Activated T-helper 1 cell treated with Interleukin-2 at 50 U/mL for 16 hours (primary cell): Measurements from ENCODE around the gene NCOA4.
"Not testable (repeated sequence)": the region's sequence is repeated elsewhere in the genome, so short reads cannot be mapped to it uniquely, and the experiment has no call there.

Experiments
- DNase-seq: peaks from one replicate; pipeline ENCODE4 v3.0.0-alpha.2; 2020; ENCODE audit warnings: low read depth

The NCOA4 gene

GRCh38 chr10:46030091-46030937 lies at the start of gene NCOA4:
Gene NCOA4 (minus strand): TSS chr10:46030623. CDS start chr10:46016680, 13,943 bp downstream.
- DNase-seq, result peak; percentile 92

GRCh38 chr10:46079831-46080585 lies 49.6 kb upstream of the NCOA4 start:
- DNase-seq, result no peak

DNA sequence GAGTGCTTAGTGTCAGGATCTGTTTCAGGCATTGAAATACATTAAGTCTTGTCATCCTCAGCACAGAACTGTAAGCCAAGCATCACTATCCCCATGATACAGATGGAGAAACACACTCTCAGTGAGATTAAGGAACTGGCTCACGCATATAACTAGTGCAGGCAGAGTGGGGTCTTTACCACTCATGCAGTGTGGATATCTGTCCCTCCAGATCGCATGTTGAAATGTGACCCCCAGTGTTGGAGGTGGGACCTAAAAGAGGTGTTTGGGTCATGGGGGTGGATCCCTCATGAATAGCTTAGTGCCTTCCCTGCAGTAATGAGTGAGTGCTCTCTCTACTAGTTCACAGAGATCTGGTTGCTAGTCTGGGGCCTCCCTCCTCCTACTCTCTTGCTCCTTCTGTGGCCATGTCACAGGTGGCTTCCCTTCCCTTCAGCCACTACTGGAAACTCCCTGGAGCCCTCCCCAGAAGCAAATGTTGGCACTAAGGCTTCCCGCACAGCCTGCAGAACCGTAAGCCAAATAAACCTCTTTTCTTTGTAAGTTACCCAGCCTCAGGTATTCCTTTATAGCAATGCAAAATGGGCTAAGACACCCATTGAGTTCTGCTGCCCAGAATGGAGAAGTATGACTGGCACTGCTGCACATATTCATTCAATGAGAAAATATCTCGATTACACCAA lies 47.4 kb upstream of the NCOA4 start:
- no peak for DNase-seq

DNA sequence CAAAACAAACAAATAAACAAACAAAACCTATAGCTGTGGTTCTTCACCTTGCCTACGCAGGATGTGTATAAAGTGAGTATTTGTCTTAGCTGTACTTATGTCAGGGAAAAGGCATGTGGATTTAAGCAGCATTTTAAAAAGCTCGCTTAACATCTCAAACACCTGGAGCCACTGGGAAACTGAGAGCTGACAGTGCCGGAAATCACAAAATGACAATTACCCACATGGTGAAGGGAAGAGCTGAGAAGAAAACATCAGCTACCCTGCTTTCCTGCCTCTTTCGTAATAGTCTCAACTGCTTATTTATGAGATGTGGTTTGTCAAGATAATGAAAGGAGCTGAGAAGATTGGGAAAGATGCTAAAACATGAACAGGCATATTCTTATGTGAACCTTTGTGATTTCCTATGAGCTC lies 46.7 kb upstream of the NCOA4 start:
- no peak for DNase-seq

GRCh38 chr10:46075869-46076268 lies 45.4 kb upstream of the NCOA4 start:
- no peak for DNase-seq

DNA sequence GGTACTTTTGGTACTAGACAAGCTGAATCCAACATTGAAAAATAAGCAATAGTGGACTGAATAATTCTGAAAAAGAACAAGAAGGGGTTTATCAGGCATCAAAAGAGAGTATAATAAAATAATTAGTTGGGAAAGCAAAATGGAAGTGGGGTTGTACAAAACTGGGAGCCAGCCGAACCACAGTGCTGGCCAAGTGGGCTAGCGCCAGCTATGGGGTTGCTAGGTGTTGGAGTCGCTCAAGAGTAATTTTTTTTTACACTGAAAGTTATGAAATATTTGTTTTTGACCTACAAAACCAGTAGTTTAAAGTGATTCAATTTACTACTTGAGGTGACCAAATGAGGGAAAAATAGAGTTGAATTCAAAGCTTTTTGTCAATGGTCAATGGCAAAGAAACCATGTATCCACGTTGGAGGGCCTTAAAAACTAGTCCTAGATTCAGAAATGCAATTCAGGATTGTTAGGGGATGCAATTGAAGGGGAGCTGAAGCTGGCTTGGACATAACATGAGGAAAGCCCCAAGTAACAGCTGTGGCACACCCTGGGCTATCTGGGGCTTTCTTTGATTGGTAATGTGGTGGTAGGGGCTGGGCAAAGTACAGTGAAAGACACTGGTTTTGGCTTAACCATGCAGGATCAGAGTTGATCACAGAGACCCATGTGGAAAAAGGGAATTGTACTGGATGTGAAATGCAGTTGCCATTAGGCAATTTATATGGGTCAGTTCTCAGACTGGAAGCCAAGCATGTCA lies 43.9 kb upstream of the NCOA4 start:
- no peak for DNase-seq

DNA sequence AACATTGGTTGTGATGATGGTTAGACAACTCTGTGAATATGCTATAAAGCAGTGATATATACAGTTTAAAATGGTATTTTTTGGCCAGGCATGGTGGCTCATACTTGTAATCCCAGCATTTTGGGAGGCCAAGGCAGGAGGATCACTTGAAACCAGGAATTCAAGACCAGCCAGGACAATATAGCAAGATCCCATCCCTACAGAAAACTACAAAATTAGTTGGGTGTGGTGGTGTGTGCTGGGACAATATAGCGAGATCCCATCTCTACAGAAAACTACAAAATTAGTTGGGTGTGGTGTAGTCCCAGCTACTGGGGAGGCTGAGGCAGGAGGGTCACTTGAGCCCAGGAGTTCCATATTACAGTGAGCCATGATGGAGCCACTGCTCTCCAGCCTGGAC lies 43.1 kb upstream of the NCOA4 start:
- DNase-seq, result no peak

GRCh38 chr10:46070749-46071148 lies 40.3 kb upstream of the NCOA4 start:
- no peak for DNase-seq

DNA sequence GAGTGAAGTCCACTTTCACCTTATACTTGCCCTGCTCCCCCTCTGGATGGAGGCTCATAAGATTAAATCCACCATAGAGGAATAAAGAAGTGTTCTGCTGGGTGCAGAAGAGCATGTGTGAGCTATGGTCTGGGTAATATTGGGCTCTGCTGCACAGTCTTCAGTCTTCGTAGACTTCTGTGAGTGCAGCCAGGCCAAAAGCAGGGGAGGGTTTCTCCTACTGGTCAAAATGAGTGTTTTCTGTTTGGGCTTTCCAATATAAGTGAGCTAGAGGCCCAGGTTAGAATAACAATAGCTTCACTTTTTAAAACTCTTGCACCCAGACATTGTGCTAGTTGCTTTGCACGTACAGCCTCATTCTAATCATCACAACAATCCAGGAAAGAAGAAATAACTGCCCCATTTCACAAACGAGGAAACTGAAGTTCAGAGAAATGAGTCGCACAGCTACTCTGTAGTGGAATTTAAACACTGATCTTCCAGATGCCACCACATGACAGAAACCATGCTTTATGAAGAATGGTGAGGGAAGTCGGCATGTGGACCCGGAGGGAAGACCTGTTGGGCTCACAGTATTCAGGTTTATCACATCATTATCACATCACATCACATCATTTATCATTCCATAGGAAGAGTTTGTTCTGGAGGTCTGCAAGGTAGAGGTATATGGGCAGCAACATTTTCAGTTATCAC lies 39.5 kb upstream of the NCOA4 start:
- DNase-seq, result no peak

GRCh38 chr10:46068905-46069304 lies 38.5 kb upstream of the NCOA4 start:
- no peak for DNase-seq

DNA sequence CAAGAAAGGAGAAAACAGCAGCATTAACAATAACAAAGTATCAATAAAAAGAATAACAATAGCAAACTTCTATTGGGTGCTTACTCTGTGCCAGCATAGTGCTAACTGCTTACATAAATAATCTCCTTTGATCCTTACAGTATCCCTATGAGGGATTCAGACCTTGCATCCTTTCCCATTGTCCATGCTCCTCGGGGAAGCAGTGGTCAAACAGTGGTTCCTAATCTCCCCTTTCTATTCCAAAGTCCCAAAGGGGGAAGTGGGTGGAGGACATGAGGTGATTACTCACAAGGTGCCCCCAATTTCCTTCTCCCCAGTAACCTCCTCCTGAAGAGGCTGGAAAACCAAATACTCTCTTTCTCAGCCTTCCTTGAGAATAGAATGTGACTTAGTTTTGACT lies 37.7 kb upstream of the NCOA4 start:
- DNase-seq, result no peak

- DNase-seq, result no peak
Observed at GRCh38 chr10:46064269-46064817, 33.9 kb upstream of the NCOA4 start.

DNA sequence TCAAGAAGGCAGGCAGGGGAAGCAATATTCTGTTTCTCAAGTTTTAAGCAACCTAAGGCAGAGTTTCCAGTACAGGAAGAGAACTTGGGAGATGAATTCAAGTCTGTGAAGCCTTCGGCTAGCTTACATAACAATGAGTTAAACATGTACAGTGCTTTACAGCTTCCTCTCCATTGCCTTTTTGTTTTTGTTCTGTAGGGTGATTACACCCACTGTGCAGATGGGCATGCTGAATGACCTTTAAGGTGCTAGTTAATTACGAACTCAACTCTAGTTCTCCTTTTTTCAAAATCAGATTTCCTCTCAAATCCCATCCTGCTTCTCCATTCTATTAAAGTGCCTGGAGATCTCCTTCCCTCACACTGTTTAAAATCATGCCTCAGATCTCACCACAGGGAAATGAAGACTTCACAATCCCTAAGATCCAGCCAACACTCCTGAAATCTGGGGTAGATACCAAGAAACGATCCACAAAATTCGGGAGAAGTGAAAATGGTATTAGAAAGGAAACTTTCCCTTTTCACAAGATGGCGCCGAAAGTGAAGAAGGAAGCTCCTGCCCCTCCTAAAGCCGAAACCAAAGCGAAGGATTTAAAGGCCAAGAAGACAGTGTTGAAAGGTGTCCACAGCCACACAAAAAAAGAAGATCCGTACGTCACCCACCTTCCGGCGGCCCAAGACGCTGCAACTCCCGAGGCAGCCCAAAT lies 32.5 kb upstream of the NCOA4 start:
- DNase-seq, result no peak

GRCh38 chr10:46060706-46061105 lies 30.3 kb upstream of the NCOA4 start:
- no peak for DNase-seq

GRCh38 chr10:46057927-46058326 lies 27.5 kb upstream of the NCOA4 start:
- not testable (repeated sequence) for DNase-seq

DNA sequence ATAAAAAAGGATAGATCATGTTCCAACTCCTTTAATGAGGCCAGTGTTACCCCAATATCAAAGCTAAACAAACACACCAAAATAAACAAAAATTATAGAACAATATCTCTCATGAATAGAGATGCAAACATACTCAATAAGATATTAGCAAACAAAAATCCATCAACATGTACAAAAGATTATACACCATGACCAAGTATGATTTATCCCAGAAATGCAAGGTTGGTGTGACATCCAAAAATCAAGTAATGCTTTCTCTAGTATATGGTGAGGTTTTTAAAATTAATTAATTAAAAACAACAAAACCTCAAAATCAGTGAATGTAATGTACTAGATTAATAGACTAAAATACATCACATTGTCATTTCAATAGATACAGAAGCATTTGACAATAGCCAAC lies 26.6 kb upstream of the NCOA4 start:
- DNase-seq, result no peak

DNA sequence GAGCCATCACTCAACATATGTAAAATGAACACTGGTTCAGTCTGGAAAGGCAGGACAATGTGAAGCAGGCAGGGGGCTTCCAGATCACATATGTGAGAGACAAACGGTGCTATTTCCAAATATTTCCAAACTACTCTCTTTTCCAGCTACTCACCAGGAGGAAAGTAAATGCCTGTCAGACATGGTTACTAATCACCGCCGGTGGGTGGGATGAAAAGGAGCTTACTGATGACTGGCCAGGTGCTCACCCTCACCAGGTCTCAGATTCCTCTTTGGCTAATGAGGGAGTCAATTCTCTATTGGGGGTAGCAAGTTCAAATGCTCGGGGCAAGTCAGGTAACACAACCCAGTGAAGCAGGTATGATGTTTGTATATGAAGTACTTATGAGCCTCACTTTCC lies 25.3 kb upstream of the NCOA4 start:
- DNase-seq, result no peak

DNA sequence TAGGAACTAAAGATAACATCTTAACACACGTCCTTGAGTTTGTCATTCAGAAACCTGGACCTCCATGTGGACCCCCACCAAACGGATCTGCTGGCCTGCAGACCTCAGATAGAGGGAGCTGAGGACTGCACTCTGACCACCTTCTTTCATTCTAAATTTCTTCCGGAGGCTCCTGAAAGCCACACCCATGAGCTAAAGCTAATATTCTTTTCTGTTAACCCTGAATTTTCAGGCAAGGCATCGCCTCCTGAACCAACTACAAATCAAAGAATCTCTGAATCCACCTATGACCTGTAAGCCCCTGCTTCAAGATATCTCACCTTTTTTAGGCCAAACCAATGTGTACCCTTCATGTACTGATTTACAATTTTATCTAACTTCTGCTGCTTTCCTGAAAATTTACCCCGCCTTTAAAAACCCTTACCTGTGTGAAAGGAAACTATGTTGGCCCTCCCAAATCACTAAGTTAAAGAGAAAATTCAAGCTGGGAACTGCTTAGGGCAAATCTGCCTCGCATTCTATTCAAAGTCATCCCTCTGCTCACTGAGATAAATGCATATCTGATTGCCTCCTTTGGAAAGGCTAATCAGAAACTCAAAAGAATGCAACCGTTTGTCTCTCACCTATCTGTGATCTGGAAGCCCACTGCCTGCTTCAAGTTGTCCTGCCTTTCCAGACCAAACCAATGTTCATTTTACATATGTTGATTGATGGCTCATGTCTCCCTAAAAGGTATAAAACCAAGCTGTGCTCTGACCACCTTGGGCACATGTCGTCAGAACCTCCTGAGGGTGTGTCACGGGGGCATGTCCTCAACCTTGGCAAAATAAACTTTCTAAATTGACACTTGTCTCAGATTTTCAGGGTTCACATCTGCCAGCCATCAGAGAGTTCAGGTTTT lies 23.4 kb upstream of the NCOA4 start:
- no peak for DNase-seq

DNA sequence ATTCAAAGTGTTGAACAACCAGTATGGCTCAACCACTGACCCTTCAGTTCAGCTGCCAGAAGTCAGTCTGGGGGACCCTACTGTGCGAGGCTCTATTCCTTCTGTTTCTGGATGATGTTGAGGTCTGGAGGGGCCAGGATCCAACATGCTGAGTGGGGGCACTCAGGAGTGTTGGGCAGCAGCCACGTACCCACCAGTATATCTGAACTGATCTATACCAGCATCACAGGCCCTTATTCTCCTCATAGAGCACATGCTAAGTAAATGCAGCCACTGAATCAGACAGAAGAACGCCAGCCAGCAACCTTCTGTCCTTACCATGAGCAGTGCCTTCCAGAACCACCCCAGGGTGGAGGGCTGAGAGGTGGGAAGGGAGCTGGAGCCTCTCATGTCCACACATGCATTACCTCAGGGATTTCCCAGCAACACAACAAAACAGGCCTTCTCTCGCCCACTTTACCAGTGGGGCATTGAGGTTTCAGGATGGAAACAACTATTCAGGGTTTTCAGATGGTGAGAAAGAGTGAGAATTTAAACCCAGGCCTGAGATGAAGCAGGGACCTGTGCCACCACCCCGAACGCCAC lies 22.5 kb upstream of the NCOA4 start:
- no peak for DNase-seq
